GM23338 (cell line): ENCODE data around the gene SLC41A2.

Experiments
- CTCF ChIP-seq, 2 experiments: fragments of 200-600 bp in 1 of 2; sonication (generic) in 1 of 2; conservative IDR thresholded peaks; 2 replicates each; pipeline versions ENCODE4 v1.5.1 to v1.6.1; 2016 to 2017; ENCODE audit warnings: antibody characterized with exemption in 2 of 2, low read depth in 2 of 2, mild to moderate bottlenecking in 2 of 2, moderate library complexity in 1 of 2
- EZH2 ChIP-seq: fragments of 200-600 bp; sonication (generic); IDR thresholded peaks from one replicate; pipeline ENCODE4 v1.8.0; 2017; ENCODE audit warnings: antibody characterized with exemption, mild to moderate bottlenecking, low read depth; ENCODE audit not compliant: unreplicated experiment
- EZH2phosphoT487 ChIP-seq: fragments of 200-600 bp; sonication (generic); IDR thresholded peaks from one replicate; pipeline ENCODE4 v1.8.1; 2018; ENCODE audit warnings: antibody characterized with exemption; ENCODE audit not compliant: unreplicated experiment
- NANOG ChIP-seq: IDR thresholded peaks from 2 replicates; pipeline ENCODE4 v1.6.1; 2016; ENCODE audit warnings: antibody characterized with exemption, borderline replicate concordance
- POLR2AphosphoS5 ChIP-seq: IDR thresholded peaks from 2 replicates; pipeline ENCODE4 v1.6.1; 2016; ENCODE audit warnings: antibody characterized with exemption, low read depth
- REST ChIP-seq: IDR thresholded peaks from one replicate; pipeline ENCODE4 v1.6.1; 2018; ENCODE audit warnings: antibody characterized with exemption; ENCODE audit not compliant: unreplicated experiment
- STAT1 ChIP-seq: IDR thresholded peaks from one replicate; pipeline ENCODE4 v1.6.1; 2016; ENCODE audit warnings: antibody characterized with exemption; ENCODE audit not compliant: unreplicated experiment

GRCh38 chr12:104929977-104930376, 28.1 kb downstream of the SLC41A2 start:
- TF ChIP-seq NANOG (no peak), POLR2AphosphoS5 (no peak), CTCF (conservative IDR thresholded peaks at IDR 0.05; ENCODE audit: low read depth in 2 of 2) (no peak), EZH2 (no peak), STAT1 (no peak), EZH2phosphoT487 (no peak), REST (no peak)
